ENCODE data around the gene FRS2.

Gene FRS2

GRCh38 chr12:69471667-69472385, 1.6 kb downstream of the FRS2 start:
- TF ChIP-seq GABPA (IDR thresholded peaks at IDR 0.05; ENCODE audit: low read depth) = no peak
- no peak for TF ChIP-seq SPI1 (IDR thresholded peaks at IDR 0.05; ENCODE audit: borderline replicate concordance, low read depth)
- TF ChIP-seq REST (IDR thresholded peaks at IDR 0.05; ENCODE audit: insufficient replicate concordance, low read depth) = no peak
- TF ChIP-seq POLR2AphosphoS5 (IDR thresholded peaks at IDR 0.05; ENCODE audit: low read depth) = no peak
- no peak for TF ChIP-seq CTCF (IDR thresholded peaks at IDR 0.05; ENCODE audit: insufficient read depth, low read length)
- peak overlapping the region; percentile 95 for H3K4me3 ChIP-seq (replicated peaks; ENCODE audit: insufficient read depth, low read length)
- no peak for DNase-seq (ENCODE audit: low read depth in 1 of 2, low spot score in 1 of 2)
- H3K27me3 ChIP-seq (ENCODE audit: insufficient read depth, poor library complexity, severe bottlenecking) = no peaks in the 10 kb centered on the region
- no peak overlapping the region for H3K27ac ChIP-seq (replicated peaks)

- H3K4me3 ChIP-seq (replicated peaks; ENCODE audit: insufficient read depth, low read length) = no peak overlapping the region
- no peak for DNase-seq (ENCODE audit: low read depth in 1 of 2, low spot score in 1 of 2)
These were observed 3.1 kb downstream of the FRS2 start for GRCh38 chr12:69473262-69473661.

More at GRCh38 chr12:69473262-69473661, 3.1 kb downstream of the FRS2 start:
- TF ChIP-seq GABPA (IDR thresholded peaks at IDR 0.05; ENCODE audit: low read depth) = no peak
- no peak for TF ChIP-seq POLR2AphosphoS5 (IDR thresholded peaks at IDR 0.05; ENCODE audit: low read depth)
- no peak for TF ChIP-seq CTCF (IDR thresholded peaks at IDR 0.05; ENCODE audit: insufficient read depth, low read length)
- TF ChIP-seq REST (IDR thresholded peaks at IDR 0.05; ENCODE audit: insufficient replicate concordance, low read depth) = no peak
- TF ChIP-seq SPI1 (IDR thresholded peaks at IDR 0.05; ENCODE audit: borderline replicate concordance, low read depth) = no peak
- no peaks in the 10 kb centered on the region for H3K27me3 ChIP-seq (ENCODE audit: insufficient read depth, poor library complexity, severe bottlenecking)
- no peak overlapping the region for H3K27ac ChIP-seq (replicated peaks)
